Gastroesophageal sphincter (tissue), 3 donors: ENCODE results near the gene RIOK3.
A peak's percentile ranks its signal among the peaks of the same experiment; 100 is the strongest.

Source experiments
- CTCF ChIP-seq, 4 experiments: fragments of 200-600 bp in 2 of 4; fragments of 450-650 bp in 2 of 4; sonication (generic) in 1 of 4; IDR thresholded peaks; one replicate each; pipeline ENCODE4 v1.5.1; 2017 to 2019; ENCODE audit warnings: antibody characterized with exemption in 4 of 4, mild to moderate bottlenecking in 2 of 4, moderate library complexity in 2 of 4
- EP300 ChIP-seq: sonication (generic); formaldehyde crosslinking; IDR thresholded peaks from one replicate; pipeline ENCODE4 v1.6.1; 2017; ENCODE audit warnings: antibody characterized with exemption, mild to moderate bottlenecking
- POLR2A ChIP-seq, 2 donors: fragments of 450-650 bp; IDR thresholded peaks; one replicate each; pipeline ENCODE4 v1.6.1; 2017; ENCODE audit warnings: antibody characterized with exemption in 2 of 2, mild to moderate bottlenecking in 2 of 2, moderate library complexity in 1 of 2
- POLR2AphosphoS5 ChIP-seq: sonication (generic); formaldehyde crosslinking; IDR thresholded peaks from one replicate; pipeline ENCODE4 v1.6.1; 2017; ENCODE audit warnings: antibody characterized with exemption

DNA sequence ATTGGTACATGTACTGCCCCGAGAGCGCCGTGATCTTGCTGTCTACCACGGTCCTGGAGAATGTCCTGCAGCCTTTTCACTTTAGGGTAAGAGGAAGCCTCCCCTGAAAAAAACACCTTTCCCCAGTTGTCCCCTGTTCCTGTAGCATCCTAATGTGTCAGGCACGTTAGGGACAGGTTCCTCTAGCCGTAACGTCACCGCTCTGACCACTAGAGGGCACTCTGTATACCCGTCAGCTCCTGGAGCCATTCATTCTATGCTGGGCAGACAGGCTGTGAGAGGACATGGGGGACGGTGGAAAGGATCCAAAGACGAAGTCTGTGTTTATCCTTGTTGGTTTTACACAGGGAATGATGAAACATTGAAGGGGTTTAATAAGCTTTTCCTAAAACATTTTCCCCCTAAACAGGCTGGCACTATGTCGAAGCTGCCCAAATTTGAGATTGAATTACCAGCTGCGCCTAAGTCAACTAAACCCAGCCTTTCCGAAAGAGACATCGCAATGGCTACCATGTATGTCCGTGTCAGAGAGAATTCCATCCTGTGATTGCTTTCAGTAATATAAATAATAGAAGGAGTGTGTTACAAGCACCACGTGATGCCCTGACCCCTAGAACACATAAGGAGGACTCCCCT lies 62.9 kb downstream of the RIOK3 start:
- TF ChIP-seq POLR2A (IDR thresholded peaks at IDR 0.05), result no peak
- no peak for TF ChIP-seq POLR2AphosphoS5
- TF ChIP-seq CTCF (IDR thresholded peaks at IDR 0.05), result peak; percentile 69 to 81 (median 74)
- no peak for TF ChIP-seq EP300
